ENCODE measurements around the gene PEF1. TPM values are rescaled to one million over a fixed set of nuclear protein-coding genes. Genes with fewer than 3 reads are reported as not detected.

The PEF1 gene
- total RNA-seq, 5 donors from 2014 or later (not counting 1 experiment from before 2014, with no cell fraction given), result 38.7 to 49.8 (median 42.4) TPM

DNA sequence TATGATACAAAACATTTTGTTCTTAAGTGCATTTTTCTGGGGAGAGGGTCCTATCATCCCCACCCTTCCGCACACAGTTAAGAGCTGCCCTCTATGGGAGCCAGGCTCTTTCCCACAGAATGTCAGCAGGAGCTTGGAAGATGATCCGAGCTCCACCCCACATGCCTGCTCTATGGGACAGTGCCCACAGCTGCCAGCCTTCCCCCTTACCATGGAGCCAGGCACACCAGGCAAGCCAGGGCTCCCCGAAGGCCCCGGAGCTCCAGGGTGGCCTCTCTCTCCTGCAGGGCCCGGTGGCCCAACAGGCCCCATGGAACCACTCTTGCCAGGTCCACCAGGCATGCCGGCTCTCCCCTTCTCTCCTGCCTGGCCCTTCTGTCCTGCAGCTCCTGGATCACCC, 10.4 kb upstream of the PEF1 start:
- no peak overlapping the region for H3K4me3 ChIP-seq (ENCODE audit: control insufficient read depth in 1 of 2, extremely low read depth in 1 of 2, low read length in 1 of 2)
- ATAC-seq (replicated peaks in 1 of 4), result no peak
- ChIA-PET POLR2A (no interaction called here), CTCF (interaction anchor here in 1 of 2 donors (1.3 kb wide), 1 partner anchor 259 kb away, joined by 8 read pairs; no protein-coding TSS in a partner anchor)
- peaks cover 0 to 29% of the 10 kb centered on the region in 2 experiments for H3K27me3 ChIP-seq (replicated peaks in 1 of 2; ENCODE audit: control insufficient read depth in 2 of 2, extremely low read depth in 1 of 2, insufficient read depth in 2 of 2, low read length in 1 of 2)
- no peaks in the 10 kb centered on the region for H3K4me1 Mint-ChIP-seq
- no peak overlapping the region for H3K27ac Mint-ChIP-seq
- no peak overlapping the region for H3K27ac ChIP-seq (ENCODE audit: low read length)
- no peaks in the 10 kb centered on the region for H3K36me3 Mint-ChIP-seq
- H3K9me3 ChIP-seq, result no peaks in the 10 kb centered on the region
- H3K27me3 Mint-ChIP-seq, result peaks cover 7 to 8% of the 10 kb centered on the region in 2 donors
- no peak for DNase-seq
- H3K4me3 Mint-ChIP-seq, result no peak overlapping the region
- WGBS (ENCODE audit: insufficient coverage), result 94% methylated on average over 4 of the region's 6 CpGs
- no peaks in the 10 kb centered on the region for H3K4me1 ChIP-seq (ENCODE audit: control insufficient read depth in 1 of 2, extremely low read depth in 1 of 2, insufficient read depth in 2 of 2, low read length in 2 of 2)
- no peaks in the 10 kb centered on the region for H3K36me3 ChIP-seq (ENCODE audit: control insufficient read depth in 2 of 2, extremely low read depth in 1 of 2, insufficient read depth in 1 of 2, low read length in 1 of 2)
- no peaks in the 10 kb centered on the region for H3K9me3 Mint-ChIP-seq

DNA sequence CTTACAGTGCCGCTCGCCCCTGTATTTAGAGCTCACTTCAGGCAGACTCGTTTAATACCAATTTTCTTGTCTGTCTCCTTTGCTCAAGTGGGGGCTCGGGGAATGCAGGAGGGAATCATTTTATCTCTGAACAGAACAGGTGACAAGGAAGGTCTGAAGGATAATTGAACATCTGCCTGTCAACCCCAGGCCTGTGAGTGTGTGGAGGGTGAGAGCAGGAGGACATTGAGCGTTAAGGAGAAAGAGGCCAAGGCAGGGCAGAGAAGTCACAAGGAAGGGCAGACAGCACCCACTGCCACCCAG, 9.7 kb upstream of the PEF1 start:
- DNase-seq (no peak), ATAC-seq (replicated peaks in 1 of 4) (no peak)
- CTCF ChIA-PET, result interaction anchor here in 1 of 2 donors (1.3 kb wide), 1 partner anchor 259 kb away, joined by 8 read pairs; no protein-coding TSS in a partner anchor
- Mint-ChIP-seq H3K36me3 (no peaks in the 10 kb centered on the region), H3K27ac (no peak overlapping the region), H3K4me1 (no peaks in the 10 kb centered on the region), H3K27me3 (peaks cover 7 to 8% of the 10 kb centered on the region in 2 donors), H3K9me3 (no peaks in the 10 kb centered on the region), H3K4me3 (no peak overlapping the region)
- Histone ChIP-seq H3K27ac (ENCODE audit: low read length) (no peak overlapping the region), H3K4me3 (ENCODE audit: control insufficient read depth in 1 of 2, extremely low read depth in 1 of 2, low read length in 1 of 2) (no peak overlapping the region), H3K4me1 (ENCODE audit: control insufficient read depth in 1 of 2, extremely low read depth in 1 of 2, insufficient read depth in 2 of 2, low read length in 2 of 2) (no peaks in the 10 kb centered on the region), H3K36me3 (ENCODE audit: control insufficient read depth in 2 of 2, extremely low read depth in 1 of 2, insufficient read depth in 1 of 2, low read length in 1 of 2) (no peaks in the 10 kb centered on the region), H3K27me3 (replicated peaks in 1 of 2; ENCODE audit: control insufficient read depth in 2 of 2, extremely low read depth in 1 of 2, insufficient read depth in 2 of 2, low read length in 1 of 2) (peaks cover 0 to 28% of the 10 kb centered on the region in 2 experiments), H3K9me3 (no peaks in the 10 kb centered on the region)
- WGBS (ENCODE audit: insufficient coverage), result no CpG with 5 or more reads among the region's 5 CpGs
- POLR2A ChIA-PET, result interaction anchor here in 1 of 2 donors (0.6 kb wide), 1 partner anchor 10 kb away, joined by 3 read pairs; the partner anchor contains the start of gene PEF1

DNA sequence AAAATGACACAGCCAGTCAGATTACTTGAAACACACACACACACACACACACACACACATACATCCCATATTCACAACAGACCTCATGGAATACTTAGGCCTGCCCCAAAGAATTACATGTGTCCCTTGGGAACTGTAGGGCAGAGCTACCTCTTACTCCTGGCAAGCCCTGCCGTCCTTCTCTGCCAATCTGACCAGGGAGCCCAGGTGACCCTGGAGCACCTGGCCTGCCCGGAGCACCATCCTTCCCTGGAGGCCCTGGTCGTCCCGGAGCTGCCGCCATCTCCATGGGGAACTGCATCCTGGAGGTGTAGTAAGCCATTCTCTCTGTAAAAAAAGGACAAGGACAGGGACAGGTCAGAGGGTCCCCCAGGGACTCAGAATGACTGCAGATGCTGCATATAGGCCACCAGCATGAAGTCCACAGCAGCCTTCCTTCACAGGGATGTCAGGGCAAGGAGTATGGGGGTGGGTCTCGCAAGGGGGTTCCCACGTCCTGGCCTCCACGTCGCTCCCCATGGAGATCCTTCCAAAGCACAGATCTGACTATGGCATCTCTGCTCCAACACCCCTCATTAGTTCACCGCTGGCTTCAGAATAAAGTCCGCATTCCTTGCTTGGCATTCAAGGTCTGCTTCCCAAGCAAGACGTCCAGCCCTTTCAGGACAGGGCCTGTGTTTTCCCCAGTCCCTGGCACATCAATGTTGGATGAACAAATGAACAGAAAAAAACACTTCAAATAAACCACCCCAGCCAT, 9.2 kb upstream of the PEF1 start:
- H3K27me3 Mint-ChIP-seq, result peaks cover 7 to 8% of the 10 kb centered on the region in 2 donors
- WGBS (ENCODE audit: insufficient coverage), result 80% methylated on average over 5 of the region's 12 CpGs
- H3K4me1 Mint-ChIP-seq, result no peaks in the 10 kb centered on the region
- DNase-seq (no peak), ATAC-seq (replicated peaks in 1 of 4) (no peak)
- no peak overlapping the region for H3K4me3 ChIP-seq (ENCODE audit: control insufficient read depth in 1 of 2, extremely low read depth in 1 of 2, low read length in 1 of 2)
- ChIA-PET CTCF (interaction anchor here in 1 of 2 donors (1.3 kb wide), 1 partner anchor 260 kb away, joined by 8 read pairs; no protein-coding TSS in a partner anchor), POLR2A (interaction anchor here in 1 of 2 donors (0.6 kb wide), 1 partner anchor 9 kb away, joined by 3 read pairs; the partner anchor contains the start of gene PEF1)
- H3K27ac Mint-ChIP-seq, result no peak overlapping the region
- H3K4me3 Mint-ChIP-seq, result no peak overlapping the region
- no peaks in the 10 kb centered on the region for H3K4me1 ChIP-seq (ENCODE audit: control insufficient read depth in 1 of 2, extremely low read depth in 1 of 2, insufficient read depth in 2 of 2, low read length in 2 of 2)
- H3K9me3 ChIP-seq, result no peaks in the 10 kb centered on the region
- H3K9me3 Mint-ChIP-seq, result no peaks in the 10 kb centered on the region
- peaks cover 0 to 24% of the 10 kb centered on the region in 2 experiments for H3K27me3 ChIP-seq (replicated peaks in 1 of 2; ENCODE audit: control insufficient read depth in 2 of 2, extremely low read depth in 1 of 2, insufficient read depth in 2 of 2, low read length in 1 of 2)
- H3K36me3 ChIP-seq (ENCODE audit: control insufficient read depth in 2 of 2, extremely low read depth in 1 of 2, insufficient read depth in 1 of 2, low read length in 1 of 2), result no peaks in the 10 kb centered on the region
- no peaks in the 10 kb centered on the region for H3K36me3 Mint-ChIP-seq
- H3K27ac ChIP-seq (ENCODE audit: low read length), result no peak overlapping the region

DNA sequence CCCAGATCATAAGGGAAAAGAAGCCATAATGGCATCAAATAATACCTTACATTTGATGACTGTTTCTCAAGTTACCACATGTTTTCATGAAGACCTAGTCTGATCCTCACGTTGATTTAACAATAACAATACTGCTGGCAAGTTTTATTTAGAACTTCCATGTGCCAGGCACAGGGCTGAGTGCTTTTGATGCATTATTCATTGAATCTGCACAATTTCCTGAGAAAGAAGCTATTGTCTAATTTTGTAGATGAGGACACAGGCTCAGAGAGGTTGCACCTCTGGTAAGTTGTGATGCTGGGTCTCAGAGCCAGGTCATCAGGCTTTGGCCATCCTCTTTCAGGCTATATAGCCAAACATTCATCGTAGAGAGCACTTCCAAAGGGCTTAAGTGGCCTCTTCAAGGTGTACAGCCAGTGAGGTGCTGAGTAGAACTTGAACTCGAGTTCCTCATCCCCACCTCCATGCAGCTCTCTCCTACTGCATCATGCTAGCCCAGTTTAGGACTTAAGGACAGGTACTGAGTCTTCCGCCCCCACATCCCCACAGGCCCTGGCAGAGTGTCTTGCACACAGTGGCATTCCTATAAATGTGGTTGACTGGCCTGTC, 8.3 kb upstream of the PEF1 start:
- Histone ChIP-seq H3K36me3 (ENCODE audit: control insufficient read depth in 2 of 2, extremely low read depth in 1 of 2, insufficient read depth in 1 of 2, low read length in 1 of 2) (no peaks in the 10 kb centered on the region), H3K27ac (ENCODE audit: low read length) (no peak overlapping the region), H3K4me1 (ENCODE audit: control insufficient read depth in 1 of 2, extremely low read depth in 1 of 2, insufficient read depth in 2 of 2, low read length in 2 of 2) (no peaks in the 10 kb centered on the region), H3K4me3 (ENCODE audit: control insufficient read depth in 1 of 2, extremely low read depth in 1 of 2, low read length in 1 of 2) (no peak overlapping the region), H3K27me3 (replicated peaks in 1 of 2; ENCODE audit: control insufficient read depth in 2 of 2, extremely low read depth in 1 of 2, insufficient read depth in 2 of 2, low read length in 1 of 2) (peaks cover 0 to 18% of the 10 kb centered on the region in 2 experiments), H3K9me3 (no peaks in the 10 kb centered on the region)
- POLR2A ChIA-PET, result no interaction called here
- no peak overlapping the region for H3K27ac Mint-ChIP-seq
- H3K4me1 Mint-ChIP-seq, result no peaks in the 10 kb centered on the region
- CTCF ChIA-PET, result no interaction called here
- ATAC-seq (replicated peaks in 1 of 4), result no peak
- no peaks in the 10 kb centered on the region for H3K9me3 Mint-ChIP-seq
- WGBS (ENCODE audit: insufficient coverage), result 63% methylated on average over 2 of the region's 4 CpGs
- H3K36me3 Mint-ChIP-seq, result no peaks in the 10 kb centered on the region
- H3K4me3 Mint-ChIP-seq, result no peak overlapping the region
- peaks cover 5 to 8% of the 10 kb centered on the region in 2 donors for H3K27me3 Mint-ChIP-seq
- DNase-seq, result no peak

DNA sequence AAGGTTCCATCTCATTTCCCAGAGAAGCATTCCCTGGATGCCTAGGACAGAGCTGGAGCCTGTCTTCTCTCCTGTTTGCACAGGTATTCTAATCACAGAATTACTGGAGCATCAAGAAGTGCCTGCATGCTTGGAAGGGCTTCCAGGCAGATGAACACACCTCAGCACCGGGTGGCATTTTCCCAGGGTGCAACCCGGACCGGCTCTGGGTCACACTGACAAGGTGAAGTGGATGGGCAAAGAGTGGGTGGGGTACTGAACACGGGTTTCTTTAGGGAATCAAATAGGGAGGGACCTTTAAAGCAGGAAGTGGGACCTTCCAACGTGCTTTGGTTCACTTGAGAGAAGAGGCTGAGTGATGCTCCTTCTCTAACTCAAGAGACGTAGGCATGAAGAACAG, 7.1 kb upstream of the PEF1 start:
- Histone ChIP-seq H3K9me3 (no peaks in the 10 kb centered on the region), H3K36me3 (ENCODE audit: control insufficient read depth in 2 of 2, extremely low read depth in 1 of 2, insufficient read depth in 1 of 2, low read length in 1 of 2) (no peaks in the 10 kb centered on the region), H3K4me1 (ENCODE audit: control insufficient read depth in 1 of 2, extremely low read depth in 1 of 2, insufficient read depth in 2 of 2, low read length in 2 of 2) (no peaks in the 10 kb centered on the region), H3K4me3 (ENCODE audit: control insufficient read depth in 1 of 2, extremely low read depth in 1 of 2, low read length in 1 of 2) (no peak overlapping the region), H3K27ac (ENCODE audit: low read length) (no peak overlapping the region), H3K27me3 (replicated peaks in 1 of 2; ENCODE audit: control insufficient read depth in 2 of 2, extremely low read depth in 1 of 2, insufficient read depth in 2 of 2, low read length in 1 of 2) (peaks cover 0 to 13% of the 10 kb centered on the region in 2 experiments)
- peaks cover 2 to 6% (median 3%) of the 10 kb centered on the region in 3 donors for H3K4me1 Mint-ChIP-seq
- no peaks in the 10 kb centered on the region for H3K9me3 Mint-ChIP-seq
- DNase-seq (no peak), ATAC-seq (replicated peaks in 1 of 4) (no peak)
- ChIA-PET CTCF (no interaction called here), POLR2A (no interaction called here)
- 71% methylated on average over 4 of the region's 6 CpGs for WGBS (ENCODE audit: insufficient coverage)
- H3K36me3 Mint-ChIP-seq, result no peaks in the 10 kb centered on the region
- no peak overlapping the region for H3K27ac Mint-ChIP-seq
- peaks cover 0 to 8% of the 10 kb centered on the region in 2 donors for H3K27me3 Mint-ChIP-seq
- H3K4me3 Mint-ChIP-seq, result no peak overlapping the region

DNA sequence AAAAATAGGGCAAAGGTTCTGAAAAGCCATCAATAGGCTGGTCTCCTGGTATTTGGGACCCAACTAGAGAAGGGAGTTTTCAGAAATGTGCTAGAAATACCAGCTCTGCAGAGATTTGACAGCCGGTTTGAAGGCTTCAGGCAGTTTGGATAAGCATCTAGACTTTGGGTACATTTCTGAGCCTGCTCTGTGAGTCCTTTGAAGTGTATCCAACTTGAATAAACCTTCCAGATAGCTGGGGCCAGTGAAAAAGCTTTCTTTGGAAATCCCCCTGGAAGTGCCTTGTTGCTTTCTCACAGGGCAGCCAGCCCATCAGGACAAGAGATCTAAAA, 6.4 kb upstream of the PEF1 start:
- H3K9me3 ChIP-seq, result no peaks in the 10 kb centered on the region
- H3K27ac ChIP-seq (ENCODE audit: low read length), result no peak overlapping the region
- POLR2A ChIA-PET, result no interaction called here
- DNase-seq (no peak), ATAC-seq (replicated peaks in 1 of 4) (no peak)
- H3K4me3 Mint-ChIP-seq, result no peak overlapping the region
- H3K4me1 ChIP-seq (ENCODE audit: control insufficient read depth in 1 of 2, extremely low read depth in 1 of 2, insufficient read depth in 2 of 2, low read length in 2 of 2), result peaks cover 0 to 1% of the 10 kb centered on the region in 2 experiments
- H3K36me3 Mint-ChIP-seq, result no peaks in the 10 kb centered on the region
- CTCF ChIA-PET, result no interaction called here
- H3K27me3 Mint-ChIP-seq, result peaks cover 0 to 8% of the 10 kb centered on the region in 2 donors
- H3K4me3 ChIP-seq (ENCODE audit: control insufficient read depth in 1 of 2, extremely low read depth in 1 of 2, low read length in 1 of 2), result no peak overlapping the region
- peaks cover 0 to 8% of the 10 kb centered on the region in 2 experiments for H3K27me3 ChIP-seq (replicated peaks in 1 of 2; ENCODE audit: control insufficient read depth in 2 of 2, extremely low read depth in 1 of 2, insufficient read depth in 2 of 2, low read length in 1 of 2)
- no peaks in the 10 kb centered on the region for H3K9me3 Mint-ChIP-seq
- H3K4me1 Mint-ChIP-seq, result peaks cover 6 to 11% (median 9%) of the 10 kb centered on the region in 3 donors
- no peak overlapping the region for H3K27ac Mint-ChIP-seq
- no peaks in the 10 kb centered on the region for H3K36me3 ChIP-seq (ENCODE audit: control insufficient read depth in 2 of 2, extremely low read depth in 1 of 2, insufficient read depth in 1 of 2, low read length in 1 of 2)
- WGBS (ENCODE audit: insufficient coverage), result no CpG with 5 or more reads among the region's 1 CpG

Measured in T-cell (primary cell).